GM23338 (cell line): ENCODE measurements around the gene EXTL1. TPM values are rescaled to one million over a fixed set of nuclear protein-coding genes. Genes with fewer than 3 reads are reported as not detected.

Experiments used
- ATAC-seq: fragments of 200-7000 bp; cut with Tn5 transposase; 3 replicates; pipeline ENCODE4 v1.9.1; 2020
- DNase-seq: peaks from one replicate; pipeline ENCODE4 v3.0.0-alpha.2; 2015; ENCODE audit warnings: low spot score
- H2AFZ ChIP-seq: fragments of 200-600 bp; sonication (generic); 2 replicates; pipeline ENCODE4 v1.8.0; 2016; ENCODE audit warnings: antibody characterized with exemption, mild to moderate bottlenecking, moderate library complexity
- H3F3A ChIP-seq: fragments of 200-600 bp; sonication (generic); replicated peaks from 2 replicates; pipeline ENCODE4 v1.8.0; 2017; ENCODE audit warnings: antibody characterized with exemption, mixed run types, low read depth
- H3K27ac ChIP-seq: fragments of 200-600 bp; sonication (generic); 2 replicates; pipeline ENCODE4 v1.6.1; 2016; ENCODE audit warnings: low read depth
- H3K27me3 ChIP-seq: fragments of 200-600 bp; sonication (generic); 2 replicates; pipeline ENCODE4 v1.8.0; 2016; ENCODE audit warnings: mild to moderate bottlenecking, mixed run types, moderate library complexity; ENCODE audit not compliant: insufficient read depth
- H3K36me3 ChIP-seq: fragments of 200-600 bp; sonication (generic); 2 replicates; pipeline ENCODE4 v1.8.0; 2016; ENCODE audit warnings: mild to moderate bottlenecking; ENCODE audit not compliant: insufficient read depth
- H3K4me1 ChIP-seq: fragments of 200-600 bp; sonication (generic); 2 replicates; pipeline ENCODE4 v1.8.0; 2016; ENCODE audit warnings: mild to moderate bottlenecking, moderate library complexity; ENCODE audit not compliant: insufficient read depth
- H3K4me2 ChIP-seq: fragments of 200-600 bp; sonication (generic); 2 replicates; pipeline ENCODE4 v1.7.1; 2017; ENCODE audit warnings: mixed run types
- H3K4me3 ChIP-seq: fragments of 200-600 bp; sonication (generic); 2 replicates; pipeline ENCODE4 v1.6.1; 2016; ENCODE audit warnings: mixed run types
- H3K79me2 ChIP-seq: fragments of 200-600 bp; sonication (generic); replicated peaks from 2 replicates; pipeline ENCODE4 v1.8.0; 2017; ENCODE audit warnings: mild to moderate bottlenecking; ENCODE audit not compliant: insufficient read depth
- H3K9me2 ChIP-seq: fragments of 200-600 bp; sonication (generic); 2 replicates; pipeline ENCODE4 v1.8.0; 2017; ENCODE audit not compliant: insufficient read depth
- H4K20me1 ChIP-seq: fragments of 200-600 bp; sonication (generic); replicated peaks from 2 replicates; pipeline ENCODE4 v1.8.0; 2017; ENCODE audit warnings: mild to moderate bottlenecking; ENCODE audit not compliant: insufficient read depth
- H3K27ac Mint-ChIP-seq: 2 replicates; pipeline ENCODE4 v1.8.0; 2020; ENCODE audit warnings: inconsistent platforms, mild to moderate bottlenecking, moderate library complexity, mixed read lengths
- H3K27me3 Mint-ChIP-seq: 3 replicates; pipeline ENCODE4 v1.8.0; 2022; ENCODE audit warnings: low read depth, mild to moderate bottlenecking, moderate library complexity, mixed read lengths, inconsistent platforms; ENCODE audit not compliant: insufficient read depth, poor library complexity
- H3K36me3 Mint-ChIP-seq: 3 replicates; pipeline ENCODE4 v1.8.0; 2021; ENCODE audit warnings: low read depth, mild to moderate bottlenecking, inconsistent platforms, moderate library complexity, mixed read lengths
- H3K4me1 Mint-ChIP-seq: 3 replicates; pipeline ENCODE4 v1.8.0; 2020; ENCODE audit warnings: mild to moderate bottlenecking, inconsistent platforms, mixed read lengths
- H3K4me3 Mint-ChIP-seq: 3 replicates; pipeline ENCODE4 v1.8.0; 2021; ENCODE audit warnings: moderate library complexity, mild to moderate bottlenecking, inconsistent platforms, mixed read lengths
- H3K9me3 Mint-ChIP-seq: 3 replicates; pipeline ENCODE4 v1.8.0; 2020; ENCODE audit warnings: moderate library complexity, mild to moderate bottlenecking, inconsistent platforms, mixed read lengths
- CREB1 ChIP-seq: fragments of 250-450 bp; sonication (Bioruptor Pico); IDR thresholded peaks from 2 replicates; pipeline ENCODE4 v1.5.0; 2020; ENCODE audit warnings: low read depth, mild to moderate bottlenecking, moderate library complexity
- EZH2 ChIP-seq: fragments of 200-600 bp; sonication (generic); IDR thresholded peaks from one replicate; pipeline ENCODE4 v1.8.0; 2017; ENCODE audit warnings: antibody characterized with exemption, mild to moderate bottlenecking, low read depth; ENCODE audit not compliant: unreplicated experiment
- EZH2phosphoT487 ChIP-seq: fragments of 200-600 bp; sonication (generic); IDR thresholded peaks from one replicate; pipeline ENCODE4 v1.8.1; 2018; ENCODE audit warnings: antibody characterized with exemption; ENCODE audit not compliant: unreplicated experiment
- JUNB ChIP-seq: IDR thresholded peaks from one replicate; pipeline ENCODE4 v1.6.1; 2016; ENCODE audit warnings: antibody characterized with exemption; ENCODE audit not compliant: unreplicated experiment
- NANOG ChIP-seq: IDR thresholded peaks from 2 replicates; pipeline ENCODE4 v1.6.1; 2016; ENCODE audit warnings: antibody characterized with exemption, borderline replicate concordance
- POLR2AphosphoS5 ChIP-seq: IDR thresholded peaks from 2 replicates; pipeline ENCODE4 v1.6.1; 2016; ENCODE audit warnings: antibody characterized with exemption, low read depth
- STAT1 ChIP-seq: IDR thresholded peaks from one replicate; pipeline ENCODE4 v1.6.1; 2016; ENCODE audit warnings: antibody characterized with exemption; ENCODE audit not compliant: unreplicated experiment
- ZNF114 ChIP-seq: fragments of 250-450 bp; sonication (Bioruptor Pico); IDR thresholded peaks from 2 replicates; pipeline ENCODE4 v1.5.0; 2020; ENCODE audit warnings: mild to moderate bottlenecking, moderate library complexity
- ZNF331 ChIP-seq: fragments of 250-450 bp; sonication (Bioruptor Pico); IDR thresholded peaks from 2 replicates; pipeline ENCODE4 v1.5.0; 2020; ENCODE audit warnings: low read depth, mild to moderate bottlenecking, moderate library complexity
- polyA plus RNA-seq: library from polyadenylated mRNA; unstranded; fragments of >200 nt; fragmentation: Nextera tagmentation; extraction: Ambion mirVana; gene quantifications from 2 replicates; pipeline ENCODE4 v1.2.1, GENCODE V29; 2016
- total RNA-seq: library from RNA; depleted of rRNA; stranded (reverse); fragments of >200 nt; shearing (Covaris generic); gene quantifications from 2 replicates; pipeline ENCODE4 v1.2.3, GENCODE V29; 2014
- TF ChIP-seq, protein P1 (sequence below): fragments of 250-450 bp; sonication (Bioruptor Pico); IDR thresholded peaks from 2 replicates; pipeline ENCODE4 v1.5.0; 2020; ENCODE audit warnings: mild to moderate bottlenecking, moderate library complexity
- TF ChIP-seq, protein P2 (sequence below): IDR thresholded peaks from 2 replicates; pipeline ENCODE4 v1.6.1; 2016; ENCODE audit warnings: antibody characterized with exemption
- TF ChIP-seq, protein P3 (sequence below), 2 experiments: fragments of 200-600 bp in 1 of 2; sonication (generic) in 1 of 2; conservative IDR thresholded peaks; 2 replicates each; pipeline versions ENCODE4 v1.5.1 to v1.6.1; 2016 to 2017; ENCODE audit warnings: antibody characterized with exemption in 2 of 2, low read depth in 2 of 2, mild to moderate bottlenecking in 2 of 2, moderate library complexity in 1 of 2
- TF ChIP-seq, protein P4 (sequence below): IDR thresholded peaks from one replicate; pipeline ENCODE4 v1.6.1; 2018; ENCODE audit warnings: antibody characterized with exemption; ENCODE audit not compliant: unreplicated experiment

EXTL1 gene
- total and polyA plus RNA-seq, 2 experiments from 2014 or later, result 0.37 to 1.2 TPM

GRCh38 chr1:25985171-25985570 lies 36.4 kb upstream of the EXTL1 start:
- H3K27me3 Mint-ChIP-seq, result peaks cover 2% of the 10 kb centered on the region
- H3K9me3 Mint-ChIP-seq, result no peaks in the 10 kb centered on the region; the same call in 2 of the 3 replicates
- H3K4me3 Mint-ChIP-seq, result no peak overlapping the region
- peaks cover 40% of the 10 kb centered on the region for H3K36me3 Mint-ChIP-seq
- no peak overlapping the region for H3K4me3 ChIP-seq
- H3F3A ChIP-seq, result no peaks in the 10 kb centered on the region
- no peak overlapping the region for H3K4me2 ChIP-seq
- no peaks in the 10 kb centered on the region for H3K27me3 ChIP-seq
- no peak for DNase-seq
- no peak overlapping the region for H2AFZ ChIP-seq
- no peaks in the 10 kb centered on the region for H3K4me1 ChIP-seq
- no peak overlapping the region for H3K27ac ChIP-seq
- no peaks in the 10 kb centered on the region for H3K79me2 ChIP-seq
- H3K27ac Mint-ChIP-seq, result no peak overlapping the region
- H4K20me1 ChIP-seq, result no peaks in the 10 kb centered on the region; the same call in 1 of the 2 replicates
- peaks cover 13% of the 10 kb centered on the region; the same call in 1 of the 2 replicates for H3K36me3 ChIP-seq
- ATAC-seq, result no peak
- H3K4me1 Mint-ChIP-seq, result peaks cover 5% of the 10 kb centered on the region
- no peaks in the 10 kb centered on the region for H3K9me2 ChIP-seq
- TF ChIP-seq, protein P1, sequence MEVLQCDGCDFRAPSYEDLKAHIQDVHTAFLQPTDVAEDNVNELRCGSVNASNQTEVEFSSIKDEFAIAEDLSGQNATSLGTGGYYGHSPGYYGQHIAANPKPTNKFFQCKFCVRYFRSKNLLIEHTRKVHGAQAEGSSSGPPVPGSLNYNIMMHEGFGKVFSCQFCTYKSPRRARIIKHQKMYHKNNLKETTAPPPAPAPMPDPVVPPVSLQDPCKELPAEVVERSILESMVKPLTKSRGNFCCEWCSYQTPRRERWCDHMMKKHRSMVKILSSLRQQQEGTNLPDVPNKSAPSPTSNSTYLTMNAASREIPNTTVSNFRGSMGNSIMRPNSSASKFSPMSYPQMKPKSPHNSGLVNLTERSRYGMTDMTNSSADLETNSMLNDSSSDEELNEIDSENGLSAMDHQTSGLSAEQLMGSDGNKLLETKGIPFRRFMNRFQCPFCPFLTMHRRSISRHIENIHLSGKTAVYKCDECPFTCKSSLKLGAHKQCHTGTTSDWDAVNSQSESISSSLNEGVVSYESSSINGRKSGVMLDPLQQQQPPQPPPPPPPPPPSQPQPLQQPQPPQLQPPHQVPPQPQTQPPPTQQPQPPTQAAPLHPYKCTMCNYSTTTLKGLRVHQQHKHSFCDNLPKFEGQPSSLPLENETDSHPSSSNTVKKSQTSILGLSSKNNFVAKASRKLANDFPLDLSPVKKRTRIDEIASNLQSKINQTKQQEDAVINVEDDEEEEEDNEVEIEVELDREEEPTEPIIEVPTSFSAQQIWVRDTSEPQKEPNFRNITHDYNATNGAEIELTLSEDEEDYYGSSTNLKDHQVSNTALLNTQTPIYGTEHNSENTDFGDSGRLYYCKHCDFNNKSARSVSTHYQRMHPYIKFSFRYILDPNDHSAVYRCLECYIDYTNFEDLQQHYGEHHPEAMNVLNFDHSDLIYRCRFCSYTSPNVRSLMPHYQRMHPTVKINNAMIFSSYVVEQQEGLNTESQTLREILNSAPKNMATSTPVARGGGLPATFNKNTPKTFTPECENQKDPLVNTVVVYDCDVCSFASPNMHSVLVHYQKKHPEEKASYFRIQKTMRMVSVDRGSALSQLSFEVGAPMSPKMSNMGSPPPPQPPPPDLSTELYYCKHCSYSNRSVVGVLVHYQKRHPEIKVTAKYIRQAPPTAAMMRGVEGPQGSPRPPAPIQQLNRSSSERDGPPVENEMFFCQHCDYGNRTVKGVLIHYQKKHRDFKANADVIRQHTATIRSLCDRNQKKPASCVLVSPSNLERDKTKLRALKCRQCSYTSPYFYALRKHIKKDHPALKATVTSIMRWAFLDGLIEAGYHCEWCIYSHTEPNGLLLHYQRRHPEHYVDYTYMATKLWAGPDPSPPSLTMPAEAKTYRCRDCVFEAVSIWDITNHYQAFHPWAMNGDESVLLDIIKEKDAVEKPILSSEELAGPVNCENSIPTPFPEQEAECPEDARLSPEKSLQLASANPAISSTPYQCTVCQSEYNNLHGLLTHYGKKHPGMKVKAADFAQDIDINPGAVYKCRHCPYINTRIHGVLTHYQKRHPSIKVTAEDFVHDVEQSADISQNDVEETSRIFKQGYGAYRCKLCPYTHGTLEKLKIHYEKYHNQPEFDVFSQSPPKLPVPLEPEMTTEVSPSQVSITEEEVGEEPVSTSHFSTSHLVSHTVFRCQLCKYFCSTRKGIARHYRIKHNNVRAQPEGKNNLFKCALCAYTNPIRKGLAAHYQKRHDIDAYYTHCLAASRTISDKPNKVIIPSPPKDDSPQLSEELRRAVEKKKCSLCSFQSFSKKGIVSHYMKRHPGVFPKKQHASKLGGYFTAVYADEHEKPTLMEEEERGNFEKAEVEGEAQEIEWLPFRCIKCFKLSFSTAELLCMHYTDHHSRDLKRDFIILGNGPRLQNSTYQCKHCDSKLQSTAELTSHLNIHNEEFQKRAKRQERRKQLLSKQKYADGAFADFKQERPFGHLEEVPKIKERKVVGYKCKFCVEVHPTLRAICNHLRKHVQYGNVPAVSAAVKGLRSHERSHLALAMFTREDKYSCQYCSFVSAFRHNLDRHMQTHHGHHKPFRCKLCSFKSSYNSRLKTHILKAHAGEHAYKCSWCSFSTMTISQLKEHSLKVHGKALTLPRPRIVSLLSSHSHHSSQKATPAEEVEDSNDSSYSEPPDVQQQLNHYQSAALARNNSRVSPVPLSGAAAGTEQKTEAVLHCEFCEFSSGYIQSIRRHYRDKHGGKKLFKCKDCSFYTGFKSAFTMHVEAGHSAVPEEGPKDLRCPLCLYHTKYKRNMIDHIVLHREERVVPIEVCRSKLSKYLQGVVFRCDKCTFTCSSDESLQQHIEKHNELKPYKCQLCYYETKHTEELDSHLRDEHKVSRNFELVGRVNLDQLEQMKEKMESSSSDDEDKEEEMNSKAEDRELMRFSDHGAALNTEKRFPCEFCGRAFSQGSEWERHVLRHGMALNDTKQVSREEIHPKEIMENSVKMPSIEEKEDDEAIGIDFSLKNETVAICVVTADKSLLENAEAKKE (CRISPR knock-in tag), result no peak
- TF ChIP-seq EZH2 (no peak), NANOG (no peak), EZH2phosphoT487 (no peak), CREB1 (CRISPR knock-in tag) (no peak), JUNB (no peak), POLR2AphosphoS5 (no peak), ZNF114 (CRISPR knock-in tag) (no peak), ZNF331 (no peak), STAT1 (no peak)
- TF ChIP-seq, protein P2, sequence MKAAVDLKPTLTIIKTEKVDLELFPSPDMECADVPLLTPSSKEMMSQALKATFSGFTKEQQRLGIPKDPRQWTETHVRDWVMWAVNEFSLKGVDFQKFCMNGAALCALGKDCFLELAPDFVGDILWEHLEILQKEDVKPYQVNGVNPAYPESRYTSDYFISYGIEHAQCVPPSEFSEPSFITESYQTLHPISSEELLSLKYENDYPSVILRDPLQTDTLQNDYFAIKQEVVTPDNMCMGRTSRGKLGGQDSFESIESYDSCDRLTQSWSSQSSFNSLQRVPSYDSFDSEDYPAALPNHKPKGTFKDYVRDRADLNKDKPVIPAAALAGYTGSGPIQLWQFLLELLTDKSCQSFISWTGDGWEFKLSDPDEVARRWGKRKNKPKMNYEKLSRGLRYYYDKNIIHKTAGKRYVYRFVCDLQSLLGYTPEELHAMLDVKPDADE, result no peak
- TF ChIP-seq, protein P3, sequence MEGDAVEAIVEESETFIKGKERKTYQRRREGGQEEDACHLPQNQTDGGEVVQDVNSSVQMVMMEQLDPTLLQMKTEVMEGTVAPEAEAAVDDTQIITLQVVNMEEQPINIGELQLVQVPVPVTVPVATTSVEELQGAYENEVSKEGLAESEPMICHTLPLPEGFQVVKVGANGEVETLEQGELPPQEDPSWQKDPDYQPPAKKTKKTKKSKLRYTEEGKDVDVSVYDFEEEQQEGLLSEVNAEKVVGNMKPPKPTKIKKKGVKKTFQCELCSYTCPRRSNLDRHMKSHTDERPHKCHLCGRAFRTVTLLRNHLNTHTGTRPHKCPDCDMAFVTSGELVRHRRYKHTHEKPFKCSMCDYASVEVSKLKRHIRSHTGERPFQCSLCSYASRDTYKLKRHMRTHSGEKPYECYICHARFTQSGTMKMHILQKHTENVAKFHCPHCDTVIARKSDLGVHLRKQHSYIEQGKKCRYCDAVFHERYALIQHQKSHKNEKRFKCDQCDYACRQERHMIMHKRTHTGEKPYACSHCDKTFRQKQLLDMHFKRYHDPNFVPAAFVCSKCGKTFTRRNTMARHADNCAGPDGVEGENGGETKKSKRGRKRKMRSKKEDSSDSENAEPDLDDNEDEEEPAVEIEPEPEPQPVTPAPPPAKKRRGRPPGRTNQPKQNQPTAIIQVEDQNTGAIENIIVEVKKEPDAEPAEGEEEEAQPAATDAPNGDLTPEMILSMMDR (conservative IDR thresholded peaks at IDR 0.05; ENCODE audit: low read depth in 2 of 2), result no peak
- TF ChIP-seq, protein P4, sequence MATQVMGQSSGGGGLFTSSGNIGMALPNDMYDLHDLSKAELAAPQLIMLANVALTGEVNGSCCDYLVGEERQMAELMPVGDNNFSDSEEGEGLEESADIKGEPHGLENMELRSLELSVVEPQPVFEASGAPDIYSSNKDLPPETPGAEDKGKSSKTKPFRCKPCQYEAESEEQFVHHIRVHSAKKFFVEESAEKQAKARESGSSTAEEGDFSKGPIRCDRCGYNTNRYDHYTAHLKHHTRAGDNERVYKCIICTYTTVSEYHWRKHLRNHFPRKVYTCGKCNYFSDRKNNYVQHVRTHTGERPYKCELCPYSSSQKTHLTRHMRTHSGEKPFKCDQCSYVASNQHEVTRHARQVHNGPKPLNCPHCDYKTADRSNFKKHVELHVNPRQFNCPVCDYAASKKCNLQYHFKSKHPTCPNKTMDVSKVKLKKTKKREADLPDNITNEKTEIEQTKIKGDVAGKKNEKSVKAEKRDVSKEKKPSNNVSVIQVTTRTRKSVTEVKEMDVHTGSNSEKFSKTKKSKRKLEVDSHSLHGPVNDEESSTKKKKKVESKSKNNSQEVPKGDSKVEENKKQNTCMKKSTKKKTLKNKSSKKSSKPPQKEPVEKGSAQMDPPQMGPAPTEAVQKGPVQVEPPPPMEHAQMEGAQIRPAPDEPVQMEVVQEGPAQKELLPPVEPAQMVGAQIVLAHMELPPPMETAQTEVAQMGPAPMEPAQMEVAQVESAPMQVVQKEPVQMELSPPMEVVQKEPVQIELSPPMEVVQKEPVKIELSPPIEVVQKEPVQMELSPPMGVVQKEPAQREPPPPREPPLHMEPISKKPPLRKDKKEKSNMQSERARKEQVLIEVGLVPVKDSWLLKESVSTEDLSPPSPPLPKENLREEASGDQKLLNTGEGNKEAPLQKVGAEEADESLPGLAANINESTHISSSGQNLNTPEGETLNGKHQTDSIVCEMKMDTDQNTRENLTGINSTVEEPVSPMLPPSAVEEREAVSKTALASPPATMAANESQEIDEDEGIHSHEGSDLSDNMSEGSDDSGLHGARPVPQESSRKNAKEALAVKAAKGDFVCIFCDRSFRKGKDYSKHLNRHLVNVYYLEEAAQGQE, result no peak
